GM19452 (cell line): ENCODE measurements around the gene XDH.
A peak's percentile ranks its signal among the peaks of the same experiment; 100 is the strongest.

Source experiments
- ATAC-seq: cut with Tn5 transposase; IDR thresholded peaks from one replicate; pipeline ENCODE4 v1.9.1; 2021; ENCODE audit not compliant: unreplicated experiment

XDH gene

GRCh38 chr2:31366733-31367132 lies 47.8 kb downstream of the XDH start:
- ATAC-seq = no peak

DNA sequence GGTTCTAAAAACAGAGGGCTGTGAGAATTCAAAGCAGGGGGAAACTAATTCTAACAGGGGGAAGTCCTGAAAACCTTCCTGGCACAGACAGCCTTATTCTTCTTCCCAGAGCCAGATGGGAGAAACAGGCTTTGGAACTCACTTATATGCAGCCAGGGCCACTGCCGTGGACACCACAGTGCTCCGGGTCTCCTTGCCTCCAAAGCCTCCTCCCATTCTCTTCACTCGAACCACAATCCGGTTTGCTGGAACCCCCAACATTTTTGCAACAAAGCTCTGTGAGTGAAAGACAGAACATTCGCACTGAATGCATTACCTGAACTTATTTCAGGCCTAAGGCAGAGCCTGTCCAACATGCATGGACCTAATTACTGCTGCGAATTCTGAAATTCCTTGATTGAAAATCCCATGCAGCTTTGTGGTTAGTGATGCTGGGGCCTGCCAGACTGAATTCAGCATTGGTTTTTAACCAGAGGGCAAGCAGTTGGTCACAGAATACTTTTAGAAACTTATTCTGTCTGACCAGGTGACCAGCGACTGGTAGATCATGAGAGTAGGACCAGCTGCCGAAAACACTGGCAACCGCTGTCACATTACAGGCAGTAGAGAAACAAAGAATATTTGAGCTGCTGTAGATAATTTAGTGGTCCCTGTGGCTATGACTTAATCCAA lies 48.6 kb downstream of the XDH start:
- ATAC-seq = no peak

DNA sequence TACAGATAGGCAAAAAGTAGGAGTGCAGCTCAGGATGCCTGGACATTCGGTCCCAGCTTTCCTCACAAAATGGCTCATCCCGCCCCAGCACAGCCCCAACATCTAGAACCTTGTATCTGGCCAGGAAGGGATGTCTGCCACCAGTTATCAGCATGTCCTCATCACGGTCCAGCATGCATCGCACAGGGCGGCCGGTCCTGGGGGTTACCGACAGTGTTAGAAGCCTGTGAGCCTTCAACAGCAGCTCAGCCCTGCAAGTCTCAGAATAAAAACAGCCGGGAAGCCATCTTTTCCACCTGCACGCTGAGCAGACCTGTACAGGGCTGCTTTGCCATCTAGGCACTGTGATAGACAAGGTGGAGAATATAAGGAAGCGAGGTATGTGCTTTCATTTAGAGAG lies 49.2 kb downstream of the XDH start:
- ATAC-seq = no peak

DNA sequence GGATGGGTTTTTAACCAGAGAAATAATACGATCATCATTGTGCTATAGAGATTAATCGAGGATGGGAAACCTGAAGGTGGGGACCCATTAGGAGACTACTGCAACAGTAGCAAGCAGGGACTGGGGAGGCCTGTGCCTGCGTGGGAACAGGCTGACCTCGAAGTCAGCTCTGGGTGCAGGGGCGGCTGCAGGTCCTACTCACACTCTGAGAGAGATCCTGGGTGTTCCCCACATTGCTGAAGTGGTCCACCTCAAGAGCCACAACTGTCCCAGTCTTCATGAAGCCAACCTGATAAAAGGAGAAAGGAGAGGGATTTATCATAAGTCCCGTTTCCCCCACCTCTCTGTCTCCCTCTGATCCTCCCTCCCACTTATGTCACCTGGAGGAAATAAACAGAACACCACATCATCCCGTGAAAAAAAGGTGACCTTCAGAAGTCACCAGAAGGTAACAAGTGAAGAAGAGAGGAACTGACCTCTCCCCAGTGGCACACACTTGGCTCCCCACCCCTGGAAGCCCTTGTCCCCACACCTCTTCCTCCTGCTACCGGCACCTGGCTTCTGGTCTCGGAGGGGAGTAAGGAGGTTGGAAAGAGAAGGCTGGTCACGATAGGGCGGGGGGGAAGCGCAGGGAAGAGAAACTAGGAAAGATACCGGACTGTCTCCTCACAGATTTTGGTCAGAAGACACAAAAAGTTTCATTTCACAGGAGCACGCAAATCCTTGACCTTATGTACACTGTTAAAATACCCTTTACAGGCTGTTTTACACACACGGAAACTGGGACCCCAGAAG lies 50.4 kb downstream of the XDH start:
- ATAC-seq = no peak

DNA sequence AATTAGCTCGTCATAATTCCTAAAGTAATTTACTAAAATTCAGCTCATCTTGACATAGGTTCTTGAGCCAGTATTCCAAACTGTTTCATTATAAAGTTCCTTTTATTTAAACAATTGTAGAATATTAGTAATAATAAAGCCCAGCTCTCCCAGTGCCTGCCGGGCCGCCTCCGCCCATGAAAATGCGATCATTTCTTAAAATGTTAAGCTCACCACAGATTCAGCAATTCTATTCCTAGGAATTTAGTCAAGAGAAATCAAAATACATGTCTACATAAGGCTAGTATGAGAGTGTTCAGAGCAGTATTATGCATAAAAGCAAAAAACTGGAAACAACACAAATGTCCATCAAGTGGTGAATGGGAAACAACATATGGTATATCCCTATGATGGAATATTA lies 52.0 kb downstream of the XDH start:
- no peak for ATAC-seq

- ATAC-seq = no peak
Measured at GRCh38 chr2:31359229-31359628, 55.3 kb downstream of the XDH start.

- ATAC-seq = no peak
Measured at GRCh38 chr2:31354837-31355236, 59.7 kb downstream of the XDH start.

DNA sequence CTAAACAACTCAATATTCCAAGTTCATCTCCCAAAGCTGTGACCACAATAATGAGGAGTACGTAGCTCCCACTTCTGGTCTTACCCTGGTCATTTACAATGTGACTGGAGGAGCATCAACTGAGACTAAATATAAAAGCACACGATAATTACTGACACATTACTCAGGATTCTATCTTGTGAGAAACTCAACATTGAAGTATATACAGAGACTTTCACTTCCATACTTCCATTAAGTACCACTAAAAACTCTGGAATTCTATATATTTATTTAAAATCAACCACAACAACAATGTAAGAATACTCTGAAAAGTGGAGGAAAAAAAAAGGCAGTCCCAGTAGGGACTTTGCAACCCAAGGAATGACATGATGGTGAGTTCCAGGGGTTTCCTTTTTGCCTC lies 61.4 kb downstream of the XDH start:
- ATAC-seq = no peak

- ATAC-seq = no peak
Measured at GRCh38 chr2:31349684-31350083, 64.9 kb downstream of the XDH start.

- ATAC-seq = no peak
Measured at GRCh38 chr2:31349160-31349559, 65.4 kb downstream of the XDH start.

DNA sequence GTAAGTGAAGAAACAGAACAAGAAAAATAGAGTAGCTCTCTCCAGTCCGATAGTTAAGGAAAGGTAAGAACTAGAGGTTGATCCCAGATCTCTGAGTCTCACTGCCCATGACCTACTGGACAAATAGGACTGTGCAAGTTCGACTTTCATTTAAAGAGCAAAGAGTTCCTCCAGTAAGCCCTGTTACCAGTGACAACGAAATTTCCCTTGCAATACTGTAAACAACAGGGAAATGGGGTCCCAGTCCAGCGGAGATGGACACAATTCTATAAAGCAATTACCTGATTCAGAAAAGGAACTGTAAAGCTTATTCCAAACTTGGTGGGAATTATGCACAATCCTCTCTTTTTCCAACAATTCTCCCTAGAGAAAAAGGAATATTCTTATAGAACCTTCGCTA lies 65.9 kb downstream of the XDH start:
- no peak for ATAC-seq

DNA sequence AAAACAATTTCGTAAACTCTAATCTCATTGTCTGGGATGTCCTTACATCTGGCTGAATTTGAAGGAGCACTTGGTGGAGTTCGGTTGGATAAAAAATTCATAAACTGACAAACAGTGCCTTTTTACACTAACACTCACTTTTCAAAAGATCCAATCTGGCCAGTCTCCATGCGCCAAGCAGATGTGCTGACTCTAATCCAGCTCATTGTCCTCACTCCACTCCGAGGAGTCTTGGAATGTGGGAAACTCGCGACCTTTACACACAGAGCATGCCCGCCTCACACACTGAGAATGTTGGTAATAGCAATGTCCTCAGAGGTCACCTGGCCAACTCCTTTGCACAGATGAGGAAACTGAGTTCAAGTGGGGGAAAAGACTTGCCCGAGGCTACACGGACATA lies 66.8 kb downstream of the XDH start:
- no peak for ATAC-seq

DNA sequence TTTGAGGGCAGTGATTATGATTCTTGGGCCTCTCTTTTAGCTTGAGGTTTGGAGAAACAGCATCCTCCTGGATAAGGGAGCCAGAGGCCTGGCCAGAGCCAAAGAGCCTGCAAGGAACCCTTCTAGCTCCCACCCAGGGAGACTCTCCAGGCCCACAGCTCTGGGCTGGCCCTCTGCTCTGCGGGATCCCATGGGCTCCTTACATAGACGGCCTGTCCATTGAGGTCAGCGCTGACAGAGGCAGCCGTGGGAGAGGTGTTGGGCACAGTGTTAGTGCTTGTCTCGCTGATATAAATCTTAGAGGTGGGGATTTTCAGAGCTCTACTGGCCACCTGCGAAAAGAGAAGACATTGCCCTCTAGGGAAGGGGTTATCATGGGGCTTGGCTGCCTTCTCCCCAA lies 67.2 kb downstream of the XDH start:
- no peak for ATAC-seq

- no peak for ATAC-seq
Measured at GRCh38 chr2:31344447-31344846, 70.1 kb downstream of the XDH start.

DNA sequence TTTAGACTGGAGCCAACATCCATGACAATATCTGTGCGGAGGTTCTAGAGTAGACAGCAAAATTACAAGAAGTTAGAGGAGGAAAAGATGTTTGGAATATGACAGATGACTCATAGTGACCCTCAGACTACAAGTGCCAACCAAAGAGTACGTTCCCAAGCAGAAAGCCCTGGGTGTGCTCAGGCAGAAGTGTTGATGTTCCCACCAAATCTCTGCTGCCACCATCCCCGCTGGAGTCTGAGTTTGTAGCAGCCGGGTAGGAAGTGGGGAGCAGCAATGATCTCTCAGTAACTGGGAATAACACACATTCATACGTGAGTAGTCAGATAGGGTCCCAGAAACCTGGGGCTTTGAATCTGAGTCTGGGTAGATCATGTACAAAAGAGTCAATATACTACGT lies 73.2 kb downstream of the XDH start:
- ATAC-seq = no peak

DNA sequence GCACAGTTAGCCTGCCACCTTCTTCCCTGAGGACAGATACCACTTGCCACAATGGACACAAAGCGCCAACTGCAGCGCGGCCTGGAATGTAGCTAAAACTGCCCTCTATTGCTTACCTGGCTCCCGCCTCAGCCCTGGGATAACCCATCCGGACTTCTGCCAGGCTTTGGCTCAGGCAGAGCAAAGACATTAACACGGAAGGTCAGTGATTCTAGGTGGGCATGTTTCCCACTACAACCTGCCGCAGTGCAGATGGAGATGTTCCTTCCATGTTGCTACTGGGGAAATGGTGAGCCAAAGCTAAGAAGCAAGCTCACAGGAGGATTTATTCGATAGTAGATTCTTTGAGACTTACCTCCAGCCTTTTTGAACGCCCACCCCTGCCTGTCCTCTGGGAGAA lies 74.8 kb downstream of the XDH start:
- no peak for ATAC-seq

DNA sequence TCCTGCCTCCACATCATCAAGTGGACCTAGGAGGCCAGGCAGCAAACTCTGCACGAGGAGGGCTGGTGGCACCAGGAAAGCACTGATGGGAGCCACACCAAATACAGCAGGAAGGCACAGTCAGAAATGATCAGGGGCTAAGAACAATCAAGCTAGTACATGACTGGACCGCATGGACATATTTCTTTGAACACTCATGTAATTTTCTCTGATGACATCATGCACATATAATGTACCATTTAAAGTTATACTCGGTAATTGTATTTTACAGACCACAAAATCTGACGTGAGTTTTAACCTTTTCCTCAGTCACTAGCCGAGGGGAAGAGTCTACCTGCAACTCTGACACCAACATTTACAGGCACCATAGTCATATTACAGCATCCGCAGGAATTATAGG lies 76.7 kb downstream of the XDH start:
- ATAC-seq = no peak

- no peak for ATAC-seq
Measured at GRCh38 chr2:31337197-31337596, 77.3 kb downstream of the XDH start.

DNA sequence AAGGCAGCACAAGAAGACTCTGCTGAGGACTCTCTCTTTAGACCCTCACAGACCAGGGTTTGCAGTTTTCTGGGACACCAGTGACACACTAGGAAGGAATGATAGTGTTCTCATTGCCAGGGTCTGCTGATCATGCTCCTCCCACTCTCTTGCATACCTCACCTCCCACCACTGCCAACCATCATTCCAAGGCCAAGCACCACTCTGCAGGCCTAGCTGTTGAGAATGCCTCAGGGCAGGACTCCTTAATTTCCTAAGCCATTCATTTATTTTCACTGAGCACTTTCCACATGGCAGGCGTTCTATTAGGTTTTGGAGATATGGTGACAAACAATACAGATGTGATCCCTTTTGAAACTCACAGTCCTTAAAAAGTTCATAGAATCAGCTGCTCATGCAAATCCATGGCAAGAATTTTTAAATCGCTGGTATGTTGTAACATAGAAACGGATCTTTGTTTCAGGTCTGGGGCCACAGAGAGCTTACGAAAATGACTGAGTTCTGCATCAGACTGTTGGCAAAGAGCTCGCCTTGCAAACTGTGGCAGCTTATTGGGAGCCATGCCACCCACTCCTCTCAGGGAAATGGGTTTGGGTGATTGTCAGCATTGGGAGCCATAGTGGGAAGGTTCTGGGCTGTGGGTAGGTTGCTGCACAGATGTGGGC lies 78.5 kb downstream of the XDH start:
- ATAC-seq = no peak

DNA sequence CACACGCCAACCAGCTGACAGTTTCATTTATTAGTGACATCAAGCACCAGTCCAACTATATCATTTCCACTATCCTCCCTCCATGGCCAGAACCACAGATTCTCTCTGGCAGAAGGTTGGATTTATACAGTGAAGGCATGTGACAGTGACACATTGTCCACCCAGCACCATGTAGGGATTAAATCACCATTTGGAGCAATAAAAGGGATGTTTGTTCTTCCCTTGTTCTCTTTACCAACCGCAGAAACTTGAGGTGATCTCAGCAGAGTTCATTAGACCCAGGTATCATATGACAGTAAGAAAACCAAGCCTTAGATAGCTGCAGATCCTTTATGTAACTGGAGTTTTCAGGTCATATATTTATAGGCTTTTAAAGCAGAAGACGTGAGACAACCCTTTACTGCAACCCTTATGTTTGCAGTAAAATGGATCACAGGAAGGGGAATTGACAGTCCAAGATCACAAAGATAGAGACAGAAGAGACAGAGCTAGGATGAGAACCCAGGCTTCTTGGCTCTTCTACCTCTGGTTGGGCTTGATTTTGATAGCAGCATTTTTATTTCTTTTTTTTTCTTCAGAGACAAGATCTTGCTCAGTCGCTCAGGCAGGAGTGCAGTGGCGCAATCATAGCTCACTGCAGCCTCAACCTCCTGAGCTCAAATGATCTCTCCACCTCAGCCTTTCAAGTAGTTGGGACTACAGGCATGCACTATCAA lies 80.1 kb downstream of the XDH start:
- no peak for ATAC-seq

- peak; percentile 82 for ATAC-seq
Measured at GRCh38 chr2:31333527-31334183, 80.9 kb downstream of the XDH start.
